ENCODE measurements around the gene FBXO2.

DNA sequence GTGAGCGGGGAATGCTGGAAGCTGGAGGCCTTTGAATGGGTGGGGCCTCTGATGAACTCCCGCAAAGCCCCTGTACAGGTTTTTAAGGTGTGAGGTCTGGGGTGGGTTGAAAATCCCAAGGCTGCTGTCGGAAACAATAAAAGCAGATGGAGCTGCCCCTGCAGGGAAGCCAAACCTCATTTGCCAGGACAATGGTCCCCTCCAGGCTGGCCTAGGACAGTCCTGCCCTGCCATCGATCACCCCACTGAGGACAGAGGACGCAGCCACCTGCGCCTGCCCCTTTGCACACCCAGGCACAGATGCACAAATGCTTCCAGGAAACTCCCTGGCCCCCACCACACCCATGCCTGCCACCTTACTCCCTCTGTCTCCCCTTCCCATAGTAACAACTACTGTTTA, 41.6 kb upstream of the FBXO2 start:
- no peak for TF ChIP-seq BHLHE40 (IDR thresholded peaks at IDR 0.05; ENCODE audit: low read length)
- TF ChIP-seq POLR2A (conservative IDR thresholded peaks at IDR 0.05) = no peak
- TF ChIP-seq ZNF282 (CRISPR knock-in tag; IDR thresholded peaks at IDR 0.05) = no peak
- TF ChIP-seq EZH2 (IDR thresholded peaks at IDR 0.05; ENCODE audit: borderline replicate concordance, low read depth, low read length) = no peak

All from K562 (cell line).